ENCODE results near the gene HOXA4.

HOXA4 gene

DNA sequence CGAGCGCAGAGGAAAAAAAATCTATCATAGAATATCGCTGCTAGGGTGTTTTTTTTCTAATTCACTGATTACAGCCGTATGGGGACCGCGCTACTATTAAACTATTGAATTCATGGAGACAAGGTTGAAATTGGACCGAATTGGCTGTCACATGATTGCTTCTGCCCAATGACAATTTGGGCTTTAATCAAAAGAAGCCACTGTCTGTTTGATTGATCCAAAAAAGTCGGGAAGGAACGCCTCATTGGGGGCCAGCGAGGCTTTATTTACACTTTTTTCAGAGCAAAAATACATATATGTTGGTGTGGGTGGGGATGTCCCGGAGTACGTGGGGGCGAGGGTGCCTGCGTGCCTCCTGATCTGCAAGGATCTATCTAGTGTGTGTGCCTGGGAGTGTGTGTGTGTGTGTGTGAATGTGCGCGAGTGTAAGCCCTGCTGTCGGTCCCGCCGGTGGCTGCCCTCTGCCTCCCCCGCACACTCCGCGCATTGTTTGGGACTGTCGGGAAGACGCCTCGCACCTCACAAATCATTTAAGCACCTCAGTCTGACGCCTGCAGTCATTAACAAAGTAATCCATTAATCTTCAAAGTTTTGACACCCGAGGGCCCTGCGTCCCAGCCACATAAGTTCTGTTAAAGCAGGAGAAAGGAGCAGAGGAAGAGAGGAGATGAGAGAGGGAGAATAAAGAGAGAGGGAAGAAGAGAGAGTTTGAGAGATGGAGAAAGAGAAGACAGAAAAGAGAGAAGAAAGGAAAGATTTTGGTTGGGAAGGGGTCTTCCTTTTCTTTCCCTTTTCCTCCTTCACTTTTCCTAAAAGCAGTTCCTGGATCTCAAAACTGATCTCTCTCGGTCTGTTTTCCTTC lies 27.7 kb downstream of the HOXA4 start, which contains the start of gene HOXA2:
TSS of gene HOXA2 (minus strand) at position 103 of the 862 bp plus-strand sequence. CDS start 183 bp downstream, outside the sequence.
- no peak within 1 kb of the TSS for H3K4me3 ChIP-seq (ENCODE audit: low read depth, low read length)
- TF ChIP-seq CTCF (conservative IDR thresholded peaks at IDR 0.05; ENCODE audit: low read depth, low read length): no peak
- no peak for DNase-seq (ENCODE audit: low read depth)

GRCh38 chr7:27101957-27102580 lies 28.5 kb downstream of the HOXA4 start:
- H3K4me3 ChIP-seq (ENCODE audit: low read depth, low read length): no peak overlapping the region
- TF ChIP-seq CTCF (conservative IDR thresholded peaks at IDR 0.05; ENCODE audit: low read depth, low read length): no peak
- no peak for DNase-seq (ENCODE audit: low read depth)

DNA sequence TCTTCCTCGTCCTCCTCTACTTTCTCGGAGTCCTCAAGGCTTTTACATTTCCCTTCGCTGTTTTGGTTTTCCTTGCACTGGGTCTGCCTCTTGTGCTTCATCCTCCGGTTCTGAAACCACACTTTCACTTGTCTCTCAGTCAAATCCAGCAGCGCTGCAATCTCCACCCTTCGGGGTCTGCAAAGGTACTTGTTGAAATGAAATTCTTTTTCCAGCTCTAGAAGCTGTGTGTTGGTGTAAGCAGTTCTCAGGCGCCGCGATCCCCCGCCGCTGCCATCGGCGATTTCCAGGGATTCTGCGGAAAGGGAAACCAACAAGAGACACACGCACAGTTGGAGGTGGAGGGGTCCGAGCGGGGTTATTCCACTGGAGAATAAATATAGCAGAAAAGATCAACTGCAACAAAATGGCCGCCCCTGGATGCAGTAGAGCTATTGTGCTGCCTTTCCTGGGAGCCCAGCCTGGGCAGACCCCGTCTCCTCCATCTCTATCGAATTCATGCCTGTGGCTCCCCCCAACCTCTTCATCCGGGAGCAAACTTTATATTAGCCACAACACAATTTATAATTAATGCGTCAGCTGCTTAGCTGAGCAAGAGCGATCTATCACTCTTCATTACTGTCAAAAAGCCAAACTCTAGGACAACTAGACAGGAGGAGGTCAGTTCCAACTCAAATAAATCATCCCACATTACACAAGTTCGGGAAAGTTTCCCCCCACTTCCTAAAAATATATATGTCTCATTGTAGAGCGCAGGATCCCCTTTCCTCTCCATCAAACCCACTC lies 29.2 kb downstream of the HOXA4 start:
- no peak for DNase-seq (ENCODE audit: low read depth)

GRCh38 chr7:27100694-27101170 lies 29.8 kb downstream of the HOXA4 start:
- DNase-seq (ENCODE audit: low read depth): no peak
- H3K4me3 ChIP-seq (ENCODE audit: low read depth, low read length): no peak overlapping the region
- no peak for TF ChIP-seq CTCF (conservative IDR thresholded peaks at IDR 0.05; ENCODE audit: low read depth, low read length)

More for the DNA sequence above, 29.2 kb downstream of the HOXA4 start:
- no peak for TF ChIP-seq CTCF (conservative IDR thresholded peaks at IDR 0.05; ENCODE audit: low read depth, low read length)
- H3K4me3 ChIP-seq (ENCODE audit: low read depth, low read length): no peak overlapping the region

DNA sequence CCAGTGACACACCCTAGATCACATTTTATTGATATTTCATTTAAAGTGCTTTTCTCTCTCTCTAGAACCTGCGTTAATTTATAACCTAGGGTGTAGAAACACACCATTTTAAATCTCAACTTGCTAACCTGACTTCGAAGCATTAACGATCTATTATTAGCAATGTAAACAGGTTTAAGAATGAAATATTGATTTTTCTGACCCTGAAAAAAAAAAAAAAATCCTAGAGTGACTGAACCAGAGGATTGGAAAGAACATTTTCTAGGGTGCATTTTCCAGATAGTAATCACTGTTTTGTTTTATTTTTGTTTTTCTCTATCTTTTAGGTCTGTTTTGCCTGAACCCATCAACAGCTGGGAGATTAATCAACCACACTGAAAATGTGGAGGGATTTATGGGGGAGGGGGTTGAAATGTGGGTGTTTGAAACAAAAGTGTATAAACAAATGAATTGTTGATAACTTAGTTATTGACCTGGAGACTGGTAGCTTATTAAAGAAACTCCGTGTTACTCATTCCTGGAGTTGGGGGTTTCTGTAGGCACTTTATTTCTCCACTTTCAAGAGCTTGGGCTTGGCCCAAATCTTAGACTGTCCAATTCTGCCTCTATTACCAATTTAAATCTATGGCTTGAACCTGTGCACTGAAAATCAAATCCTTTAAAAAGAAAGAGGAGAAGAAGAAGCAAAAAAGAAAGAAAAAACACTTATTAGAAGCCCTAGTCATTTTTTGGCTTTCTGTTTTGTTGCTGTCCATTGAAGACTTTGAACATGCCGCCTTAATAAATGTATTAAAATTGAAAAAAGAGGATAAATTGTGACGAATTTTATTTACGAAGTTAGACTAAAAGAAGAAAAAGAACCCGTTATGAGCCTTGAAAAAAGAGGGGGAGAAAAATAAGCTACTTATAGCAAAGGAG lies 30.8 kb downstream of the HOXA4 start:
- no peak overlapping the region for H3K4me3 ChIP-seq (ENCODE audit: low read depth, low read length)
- DNase-seq (ENCODE audit: low read depth): no peak
- no peak for TF ChIP-seq CTCF (conservative IDR thresholded peaks at IDR 0.05; ENCODE audit: low read depth, low read length)
